HCT116 (cell line): ENCODE results near the gene SEMA5A. TPM values are rescaled to one million over a fixed set of nuclear protein-coding genes. Genes with fewer than 3 reads are reported as not detected.

Experiments
- ATAC-seq: fragments of 200-7000 bp; cut with Tn5 transposase; 2 replicates; pipeline ENCODE4 v1.9.1; 2020; ENCODE audit warnings: mild to moderate bottlenecking, moderate library complexity
- BruUV-seq: library from RNA; stranded (reverse); fragments of 400-500 nt; replicated peaks from 2 replicates; lab custom pipeline; 2021; lab: Mats Ljungman, UMichigan
- CTCF ChIA-PET: fragments of 300-600 bp; sonication (Branson Sonifier 250); formaldehyde crosslinking; loops from one replicate; lab custom pipeline; 2021; ENCODE audit warnings: antibody characterized with exemption; lab: Charles Lee
- POLR2A ChIA-PET: fragments of 300-600, 350-600 bp; sonication (Branson Sonifier 250); formaldehyde crosslinking; loops from one replicate; lab custom pipeline; 2021; ENCODE audit warnings: antibody characterized with exemption; lab: Charles Lee
- RAD21 ChIA-PET, 2 experiments: fragments of 300-600 bp; sonication (Branson Sonifier 250); formaldehyde crosslinking; loops; one replicate each; lab custom pipeline; 2023; ENCODE audit warnings: low total read pairs in 2 of 2; ENCODE audit not compliant: uncharacterized antibody in 2 of 2, unreplicated experiment in 2 of 2, low non-redundant PET in 1 of 2; lab: Charles Lee
- DNase-seq: peaks from one replicate; pipeline ENCODE4 v3.0.0-alpha.2; 2010; ENCODE audit warnings: low read depth, low spot score
- H2AFZ ChIP-seq: fragments of 200-600 bp; shearing (Covaris generic), sonication (generic); 2 replicates; pipeline ENCODE4 v1.6.1; 2017; ENCODE audit warnings: low read depth, mixed run types, mixed read lengths, antibody characterized with exemption, low read length; ENCODE audit not compliant: poor library complexity, severe bottlenecking
- H3K27ac ChIP-seq: 2 replicates; pipeline ENCODE4 v1.5.1; 2012; ENCODE audit warnings: low read depth, low read length
- H3K27me3 ChIP-seq: fragments of 200-600 bp; sonication (generic); 2 replicates; pipeline ENCODE4 v1.6.1; 2016; ENCODE audit warnings: mixed run types, low read length, mixed read lengths; ENCODE audit not compliant: insufficient read depth
- H3K36me3 ChIP-seq, 2 experiments: fragments of 200-500 bp in 1 of 2; fragments of 200-600 bp in 1 of 2; sonication (Bioruptor generic) in 1 of 2; sonication (generic) in 1 of 2; 2 replicates each; pipeline versions ENCODE4 v1.5.1 to v1.6.1; 2014 to 2016; ENCODE audit warnings: low read length in 2 of 2, inconsistent platforms in 1 of 2, mixed read lengths in 1 of 2, mixed run types in 1 of 2; ENCODE audit not compliant: insufficient read depth in 2 of 2, control insufficient read depth in 1 of 2
- H3K4me1 ChIP-seq, 2 experiments: fragments of 200-600 bp in 1 of 2; sonication (generic) in 1 of 2; 2 replicates each; pipeline versions ENCODE4 v1.5.1 to v1.6.1; 2012 to 2017; ENCODE audit warnings: low read length in 2 of 2, inconsistent platforms in 1 of 2, mild to moderate bottlenecking in 1 of 2, mixed read lengths in 1 of 2, mixed run types in 1 of 2, moderate library complexity in 1 of 2; ENCODE audit not compliant: insufficient read depth in 2 of 2, control insufficient read depth in 1 of 2
- H3K4me2 ChIP-seq: fragments of 200-600 bp; sonication (generic); 2 replicates; pipeline ENCODE4 v1.6.1; 2017; ENCODE audit warnings: mixed run types, low read length, mixed read lengths
- H3K4me3 ChIP-seq, 2 experiments: fragments of 200-600 bp in 1 of 2; sonication (generic) in 1 of 2; replicated peaks in 1 of 2; 2 replicates each; pipeline ENCODE4 v1.5.1; 2011 to 2016; ENCODE audit warnings: low read length in 2 of 2, control low read depth in 1 of 2, low read depth in 1 of 2, mild to moderate bottlenecking in 1 of 2, mixed read lengths in 1 of 2, mixed run types in 1 of 2
- H3K79me2 ChIP-seq: fragments of 200-600 bp; sonication (generic); 2 replicates; pipeline ENCODE4 v1.6.1; 2017; ENCODE audit warnings: mild to moderate bottlenecking, mixed run types, low read length, moderate library complexity, mixed read lengths; ENCODE audit not compliant: insufficient read depth
- H3K9ac ChIP-seq: fragments of 200-600 bp; sonication (generic); 2 replicates; pipeline ENCODE4 v1.6.1; 2016; ENCODE audit warnings: low read length, mixed read lengths
- H3K9me2 ChIP-seq: fragments of 200-600 bp; sonication (generic), shearing (Covaris generic); 2 replicates; pipeline ENCODE4 v1.6.1; 2017; ENCODE audit warnings: mixed run types, mild to moderate bottlenecking, moderate library complexity; ENCODE audit not compliant: insufficient read depth
- H3K9me3 ChIP-seq, 2 experiments: fragments of 200-500 bp in 1 of 2; fragments of 200-600 bp in 1 of 2; sonication (Bioruptor generic) in 1 of 2; sonication (generic) in 1 of 2; 2 replicates each; pipeline ENCODE4 v1.6.1; 2014 to 2017; ENCODE audit warnings: low read length in 2 of 2, mixed read lengths in 2 of 2, inconsistent platforms in 1 of 2, low read depth in 1 of 2, mild to moderate bottlenecking in 1 of 2, mixed run types in 1 of 2, moderate library complexity in 1 of 2; ENCODE audit not compliant: control insufficient read depth in 1 of 2, insufficient read depth in 1 of 2
- H4K20me1 ChIP-seq: fragments of 200-600 bp; sonication (generic), shearing (Covaris generic); 2 replicates; pipeline ENCODE4 v1.6.1; 2017; ENCODE audit warnings: mixed run types, mild to moderate bottlenecking, moderate library complexity; ENCODE audit not compliant: insufficient read depth
- ELF1 ChIP-seq: IDR thresholded peaks from 2 replicates; pipeline ENCODE4 v1.6.1; 2012; ENCODE audit warnings: low read depth, borderline replicate concordance
- POLR2AphosphoS5 ChIP-seq: IDR thresholded peaks from 2 replicates; pipeline ENCODE4 v1.6.1; 2011; ENCODE audit warnings: mild to moderate bottlenecking, low read depth, low read length, moderate library complexity
- RAD21 ChIP-seq: IDR thresholded peaks from 2 replicates; pipeline ENCODE4 v1.6.1; 2012; ENCODE audit warnings: low read depth, mild to moderate bottlenecking
- SIN3A ChIP-seq: IDR thresholded peaks from 2 replicates; pipeline ENCODE4 v1.6.1; 2012; ENCODE audit warnings: low read depth
- SRF ChIP-seq: IDR thresholded peaks from 2 replicates; pipeline ENCODE4 v1.6.1; 2012; ENCODE audit warnings: low read depth
- YY1 ChIP-seq: IDR thresholded peaks from 2 replicates; pipeline ENCODE4 v1.6.1; 2011; ENCODE audit warnings: low read length, low read depth, moderate library complexity, mild to moderate bottlenecking; ENCODE audit not compliant: insufficient replicate concordance; ENCODE audit errors: extremely low read depth
- intact Hi-C: fragments of 100-400 bp; cut with micrococcal nuclease; formaldehyde crosslinking; loops from 2 replicates; pipeline ENCODE4 v1.10.0; 2022
- total RNA-seq: library from RNA; stranded (reverse); gene quantifications from one replicate; pipeline ENCODE4 v1.2.1, GENCODE V29; 2021; ENCODE audit not compliant: unreplicated experiment
- TF ChIP-seq, protein P1 (sequence below): IDR thresholded peaks from 2 replicates; pipeline ENCODE4 v1.6.1; 2012; ENCODE audit warnings: low read depth
- TF ChIP-seq, protein P2 (sequence below): IDR thresholded peaks from 2 replicates; pipeline ENCODE4 v1.6.1; 2011; ENCODE audit warnings: mild to moderate bottlenecking, low read length, moderate library complexity; ENCODE audit not compliant: insufficient replicate concordance; ENCODE audit errors: extremely low read depth
- TF ChIP-seq, protein P3 (sequence below): IDR thresholded peaks from 2 replicates; pipeline ENCODE4 v1.6.1; 2012

SEMA5A gene
- total RNA-seq, 1 experiment from 2014 or later, result 0.02 TPM

DNA sequence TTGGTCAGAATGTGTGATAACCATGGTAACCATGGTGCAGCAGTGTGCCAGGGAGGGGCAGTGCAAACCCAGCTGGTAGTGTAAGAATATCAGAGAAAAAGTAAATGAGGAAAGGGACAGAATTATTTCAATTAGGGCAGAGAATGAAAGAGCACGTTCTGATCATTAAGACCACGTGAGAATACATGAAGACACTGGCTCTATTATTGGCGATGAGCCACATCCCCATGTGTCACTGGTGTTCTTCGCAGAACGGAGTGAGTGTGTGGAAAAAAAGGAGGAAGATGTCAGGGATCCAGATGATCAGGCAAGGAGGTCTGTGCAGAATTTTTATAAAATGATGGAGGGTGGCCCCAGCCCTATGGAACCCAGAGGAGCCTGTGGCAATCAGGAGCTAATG lies 315.5 kb downstream of the SEMA5A start:
- Histone ChIP-seq H3K36me3 (no peaks in the 10 kb centered on the region), H3K4me2 (no peak overlapping the region), H3K79me2 (no peaks in the 10 kb centered on the region), H3K9me3 (peaks cover 0 to 6% of the 10 kb centered on the region in 2 experiments; a peak in 2 of 4 replicates), H4K20me1 (no peaks in the 10 kb centered on the region), H3K9ac (no peak overlapping the region), H3K27ac (no peak overlapping the region), H3K4me3 (no peak overlapping the region), H2AFZ (no peak overlapping the region), H3K9me2 (no peaks in the 10 kb centered on the region), H3K4me1 (no peaks in the 10 kb centered on the region), H3K27me3 (no peaks in the 10 kb centered on the region)
- DNase-seq, result no peak
- no peak for TF ChIP-seq SRF
- TF ChIP-seq RAD21, result no peak
- no peak for TF ChIP-seq POLR2AphosphoS5
- TF ChIP-seq YY1, result no peak
- TF ChIP-seq, protein P1, sequence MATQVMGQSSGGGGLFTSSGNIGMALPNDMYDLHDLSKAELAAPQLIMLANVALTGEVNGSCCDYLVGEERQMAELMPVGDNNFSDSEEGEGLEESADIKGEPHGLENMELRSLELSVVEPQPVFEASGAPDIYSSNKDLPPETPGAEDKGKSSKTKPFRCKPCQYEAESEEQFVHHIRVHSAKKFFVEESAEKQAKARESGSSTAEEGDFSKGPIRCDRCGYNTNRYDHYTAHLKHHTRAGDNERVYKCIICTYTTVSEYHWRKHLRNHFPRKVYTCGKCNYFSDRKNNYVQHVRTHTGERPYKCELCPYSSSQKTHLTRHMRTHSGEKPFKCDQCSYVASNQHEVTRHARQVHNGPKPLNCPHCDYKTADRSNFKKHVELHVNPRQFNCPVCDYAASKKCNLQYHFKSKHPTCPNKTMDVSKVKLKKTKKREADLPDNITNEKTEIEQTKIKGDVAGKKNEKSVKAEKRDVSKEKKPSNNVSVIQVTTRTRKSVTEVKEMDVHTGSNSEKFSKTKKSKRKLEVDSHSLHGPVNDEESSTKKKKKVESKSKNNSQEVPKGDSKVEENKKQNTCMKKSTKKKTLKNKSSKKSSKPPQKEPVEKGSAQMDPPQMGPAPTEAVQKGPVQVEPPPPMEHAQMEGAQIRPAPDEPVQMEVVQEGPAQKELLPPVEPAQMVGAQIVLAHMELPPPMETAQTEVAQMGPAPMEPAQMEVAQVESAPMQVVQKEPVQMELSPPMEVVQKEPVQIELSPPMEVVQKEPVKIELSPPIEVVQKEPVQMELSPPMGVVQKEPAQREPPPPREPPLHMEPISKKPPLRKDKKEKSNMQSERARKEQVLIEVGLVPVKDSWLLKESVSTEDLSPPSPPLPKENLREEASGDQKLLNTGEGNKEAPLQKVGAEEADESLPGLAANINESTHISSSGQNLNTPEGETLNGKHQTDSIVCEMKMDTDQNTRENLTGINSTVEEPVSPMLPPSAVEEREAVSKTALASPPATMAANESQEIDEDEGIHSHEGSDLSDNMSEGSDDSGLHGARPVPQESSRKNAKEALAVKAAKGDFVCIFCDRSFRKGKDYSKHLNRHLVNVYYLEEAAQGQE, result no peak
- TF ChIP-seq, protein P2, sequence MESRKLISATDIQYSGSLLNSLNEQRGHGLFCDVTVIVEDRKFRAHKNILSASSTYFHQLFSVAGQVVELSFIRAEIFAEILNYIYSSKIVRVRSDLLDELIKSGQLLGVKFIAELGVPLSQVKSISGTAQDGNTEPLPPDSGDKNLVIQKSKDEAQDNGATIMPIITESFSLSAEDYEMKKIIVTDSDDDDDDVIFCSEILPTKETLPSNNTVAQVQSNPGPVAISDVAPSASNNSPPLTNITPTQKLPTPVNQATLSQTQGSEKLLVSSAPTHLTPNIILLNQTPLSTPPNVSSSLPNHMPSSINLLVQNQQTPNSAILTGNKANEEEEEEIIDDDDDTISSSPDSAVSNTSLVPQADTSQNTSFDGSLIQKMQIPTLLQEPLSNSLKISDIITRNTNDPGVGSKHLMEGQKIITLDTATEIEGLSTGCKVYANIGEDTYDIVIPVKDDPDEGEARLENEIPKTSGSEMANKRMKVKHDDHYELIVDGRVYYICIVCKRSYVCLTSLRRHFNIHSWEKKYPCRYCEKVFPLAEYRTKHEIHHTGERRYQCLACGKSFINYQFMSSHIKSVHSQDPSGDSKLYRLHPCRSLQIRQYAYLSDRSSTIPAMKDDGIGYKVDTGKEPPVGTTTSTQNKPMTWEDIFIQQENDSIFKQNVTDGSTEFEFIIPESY, result no peak
- no peak for TF ChIP-seq ELF1
- TF ChIP-seq, protein P3, sequence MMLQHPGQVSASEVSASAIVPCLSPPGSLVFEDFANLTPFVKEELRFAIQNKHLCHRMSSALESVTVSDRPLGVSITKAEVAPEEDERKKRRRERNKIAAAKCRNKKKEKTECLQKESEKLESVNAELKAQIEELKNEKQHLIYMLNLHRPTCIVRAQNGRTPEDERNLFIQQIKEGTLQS, result no peak
- TF ChIP-seq SIN3A, result no peak
- POLR2A ChIA-PET, result no interaction called here
- no TSS peak for BruUV-seq
- RAD21 ChIA-PET, result no interaction called here
- no peak for ATAC-seq
- intact Hi-C loops, result no loop called here
- CTCF ChIA-PET, result no interaction called here
